Kidney tubule cell (primary cell): Measurements from ENCODE around the gene C14orf119.

ENCODE experiments used
- DNase-seq: peaks from one replicate; pipeline ENCODE4 v3.0.0-alpha.2; 2018; ENCODE audit warnings: low spot score

C14orf119 gene

GRCh38 chr14:23060536-23061260 lies 34.6 kb upstream of the C14orf119 start:
- DNase-seq: no peak

DNA sequence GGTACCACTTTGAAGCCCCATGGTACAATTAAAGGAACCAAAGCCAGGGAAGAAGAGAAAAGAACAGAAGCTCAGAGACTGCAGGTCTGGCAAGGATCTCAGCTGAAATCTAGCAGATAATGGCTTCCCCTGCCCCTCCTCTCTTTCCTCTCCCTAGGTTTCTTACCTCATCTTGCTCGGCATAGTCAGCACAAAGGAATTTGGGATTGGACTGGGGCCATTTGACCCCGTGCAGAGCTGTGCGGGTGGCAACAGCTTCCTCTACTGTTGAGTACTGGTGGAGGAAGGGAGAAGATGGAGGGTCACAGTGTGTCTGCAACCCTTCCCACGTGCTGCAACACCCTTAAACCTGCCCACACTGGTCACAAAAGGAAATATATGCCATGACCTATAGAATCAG lies 33.3 kb upstream of the C14orf119 start:
- DNase-seq: peak; percentile 95

- DNase-seq: no peak
These were observed 31.7 kb upstream of the C14orf119 start for GRCh38 chr14:23063601-23064000.

GRCh38 chr14:23066368-23066767 lies 28.9 kb upstream of the C14orf119 start:
- no peak for DNase-seq

DNA sequence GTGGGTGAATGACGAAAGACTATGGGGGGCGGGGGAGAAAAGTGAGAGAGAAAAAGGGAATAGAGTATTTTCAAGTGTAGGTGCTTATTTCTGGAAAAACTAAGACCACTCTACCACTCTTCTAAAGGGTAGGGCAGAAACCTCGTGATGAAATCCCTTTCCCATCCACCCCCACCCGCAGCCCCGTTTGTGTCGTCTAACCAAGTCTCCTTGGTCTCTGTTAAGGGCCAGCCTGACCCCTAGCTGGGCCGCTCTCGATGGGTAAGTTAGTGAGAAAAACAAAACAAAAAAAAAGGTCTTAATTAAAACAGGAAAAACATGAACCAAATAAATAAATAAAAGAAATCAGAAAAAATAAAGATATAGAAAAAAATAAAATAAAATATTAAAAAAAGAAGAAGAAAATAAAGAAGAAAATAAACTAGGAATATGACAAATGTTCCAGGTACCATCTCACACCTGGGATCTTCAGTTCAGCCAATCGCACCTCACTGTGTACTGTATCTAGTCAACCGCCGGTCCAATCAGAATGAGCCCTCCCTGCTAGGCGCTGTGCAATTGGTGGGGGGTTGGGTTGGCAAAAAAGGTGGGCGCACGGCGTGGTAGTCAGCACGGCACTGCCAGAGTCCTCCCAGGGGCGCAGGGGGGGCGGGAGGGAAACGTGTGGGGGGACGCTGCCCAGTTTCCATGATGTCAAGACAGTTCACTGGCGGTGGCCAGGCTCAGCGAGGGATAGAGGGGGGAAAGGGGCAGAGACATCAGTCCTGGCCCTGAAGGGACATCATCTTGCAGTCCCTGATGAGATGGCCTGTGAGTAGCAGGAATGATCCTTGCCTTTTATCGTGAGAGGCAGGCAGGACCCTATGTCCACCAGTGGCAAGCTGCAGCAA lies 28.2 kb upstream of the C14orf119 start:
- no peak for DNase-seq

GRCh38 chr14:23067847-23068788 lies 27.2 kb upstream of the C14orf119 start:
- no peak for DNase-seq

- peak; percentile 92 for DNase-seq
These were observed 26.4 kb upstream of the C14orf119 start for GRCh38 chr14:23068789-23069412.

DNA sequence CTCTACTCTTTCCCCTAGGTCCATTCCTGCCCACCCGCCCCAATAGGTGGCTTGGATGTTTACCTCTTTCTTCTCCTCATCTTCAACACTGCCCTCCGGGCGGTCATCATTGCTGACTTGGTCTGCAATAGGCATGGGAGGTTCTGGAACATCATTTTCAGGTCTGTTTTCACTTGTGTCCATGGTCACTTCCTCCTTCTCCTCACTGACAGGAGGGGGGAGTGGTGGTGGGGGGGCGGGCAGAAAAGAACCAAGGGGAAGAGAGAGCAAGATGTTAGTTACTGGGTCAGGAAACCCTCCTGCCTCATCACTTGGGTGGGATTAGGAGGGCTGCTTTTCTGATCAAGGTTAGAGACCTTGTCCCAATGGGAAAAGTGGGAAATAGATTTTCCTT lies 25.9 kb upstream of the C14orf119 start:
- no peak for DNase-seq

GRCh38 chr14:23070262-23071129 lies 24.8 kb upstream of the C14orf119 start:
- no peak for DNase-seq

- peak; percentile 90 for DNase-seq
These were observed 23.9 kb upstream of the C14orf119 start for GRCh38 chr14:23071244-23071920.

- peak; percentile 34 for DNase-seq
These were observed 23.3 kb upstream of the C14orf119 start for GRCh38 chr14:23071921-23072539.

DNA sequence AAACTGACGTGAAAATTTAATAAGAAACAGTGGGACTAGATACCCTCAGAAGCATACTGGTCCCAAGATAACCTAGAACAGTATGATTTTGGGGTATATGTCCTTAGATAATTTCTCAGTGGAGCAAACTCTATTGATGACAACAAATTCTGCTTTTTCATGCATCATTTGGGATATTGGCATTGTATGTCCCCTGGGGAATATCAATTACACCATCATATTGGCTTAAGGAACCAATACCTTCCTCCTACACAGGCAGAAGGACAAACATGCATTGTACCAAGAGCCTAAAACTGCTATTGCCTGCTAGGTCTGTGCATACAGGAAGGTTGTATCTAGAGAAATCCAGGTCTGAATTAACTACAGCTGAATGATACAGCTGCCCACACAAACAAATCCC lies 20.4 kb upstream of the C14orf119 start:
- DNase-seq: no peak

- peak; percentile 43 for DNase-seq
These were observed 18.4 kb upstream of the C14orf119 start for GRCh38 chr14:23076785-23077408.

DNA sequence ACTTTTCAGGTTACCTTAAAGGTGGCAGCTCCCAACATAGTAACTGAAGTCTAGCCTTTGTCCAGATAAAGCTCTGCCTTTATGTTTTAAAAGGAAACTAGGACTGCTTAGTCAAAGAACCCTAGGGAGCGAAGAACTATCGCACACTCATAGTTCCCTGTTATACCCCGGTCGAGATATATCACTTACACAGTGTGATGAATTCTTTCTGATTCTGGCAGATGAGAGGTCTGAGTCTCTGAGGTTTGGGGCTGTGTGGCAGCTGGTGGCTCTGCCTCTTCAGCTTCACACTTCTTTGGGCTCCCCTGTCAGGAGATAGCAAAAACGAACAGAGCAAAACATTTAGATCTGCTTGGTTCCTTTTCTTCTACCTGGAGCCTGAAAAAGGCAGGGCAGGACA lies 17.3 kb upstream of the C14orf119 start:
- no peak for DNase-seq

DNA sequence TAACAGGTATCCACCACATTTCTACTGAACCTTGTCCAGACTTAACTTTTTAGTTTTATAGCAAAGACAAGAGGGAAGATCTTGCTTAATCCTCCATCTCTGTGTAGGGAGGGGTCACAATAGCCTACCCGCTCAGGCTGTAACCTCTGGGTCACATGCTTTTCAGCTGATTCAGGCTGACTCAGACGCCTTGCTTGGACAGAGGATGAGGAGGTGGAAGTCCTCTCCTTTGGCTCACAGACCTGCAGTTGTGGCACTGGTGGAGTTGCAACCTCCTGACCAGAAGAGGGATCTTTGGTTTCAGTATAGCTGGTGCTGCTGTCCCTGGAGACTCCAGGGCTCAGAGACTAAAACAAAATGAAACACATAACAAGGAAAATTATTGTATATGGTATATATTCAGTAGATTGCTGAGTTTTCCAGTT lies 16.6 kb upstream of the C14orf119 start:
- DNase-seq: peak; percentile 95

GRCh38 chr14:23079716-23080115 lies 15.6 kb upstream of the C14orf119 start:
- peak; percentile 28 for DNase-seq

DNA sequence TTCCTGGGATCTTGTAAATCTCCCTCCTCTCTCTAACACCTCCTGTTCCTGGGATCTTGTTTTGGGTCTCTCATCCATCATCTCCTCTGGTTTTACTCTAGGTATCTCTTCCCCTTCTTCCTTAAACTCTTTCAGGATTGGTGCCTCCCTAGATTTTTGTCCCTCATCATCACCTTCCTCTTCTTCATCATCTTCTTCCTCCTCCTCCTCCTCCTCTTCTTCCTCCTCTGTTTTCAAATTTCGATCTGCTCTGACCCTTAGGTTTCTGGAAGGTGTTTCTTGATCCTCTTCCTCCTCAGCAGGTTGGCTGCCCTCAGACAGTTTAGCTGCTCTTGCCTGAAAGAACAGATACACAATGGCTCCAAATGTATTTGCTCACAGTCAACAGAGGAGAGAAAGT lies 14.8 kb upstream of the C14orf119 start:
- no peak for DNase-seq

DNA sequence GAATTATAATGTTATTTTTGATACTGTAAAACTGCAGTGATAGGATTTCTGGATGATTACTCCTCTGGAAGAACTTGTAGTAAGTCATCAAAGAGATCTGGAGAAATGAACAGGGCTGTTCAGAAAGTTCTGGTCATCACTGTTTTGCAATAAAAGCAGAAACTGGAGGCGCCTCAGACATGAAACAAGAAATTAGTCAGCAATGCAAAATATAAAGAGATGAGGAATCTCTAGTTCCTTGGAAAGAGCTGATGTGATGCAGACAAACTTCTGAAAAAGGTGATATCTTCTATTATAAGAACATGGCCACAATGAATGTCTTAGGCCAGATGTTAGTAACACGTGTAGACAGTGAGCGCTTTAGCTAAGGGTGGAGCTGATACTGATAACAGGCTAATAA lies 9.8 kb upstream of the C14orf119 start:
- DNase-seq: no peak

GRCh38 chr14:23086565-23086964 lies 8.7 kb upstream of the C14orf119 start:
- no peak for DNase-seq
